Measurements from ENCODE around the gene TRIM16. TPM values are rescaled to one million over a fixed set of nuclear protein-coding genes. Genes with fewer than 3 reads are reported as not detected.
"Not testable (repeated sequence)": the region's sequence is repeated elsewhere in the genome, so short reads cannot be mapped to it uniquely, and the experiment has no call there.

Gene TRIM16
- total RNA-seq, 1 donor from 2014 or later, result 45.9 TPM

- H3K4me3 ChIP-seq (ENCODE audit: low read length in 3 of 3); H3K36me3 ChIP-seq (ENCODE audit: control insufficient read depth in 3 of 3, insufficient read depth in 3 of 3, low read length in 3 of 3); H3K9me3 ChIP-seq (ENCODE audit: control insufficient read depth in 3 of 3, low read length in 3 of 3); H3K27me3 ChIP-seq (ENCODE audit: control insufficient read depth in 3 of 3, insufficient read depth in 3 of 3, low read length in 3 of 3); H3K4me1 ChIP-seq (ENCODE audit: control insufficient read depth in 3 of 3, insufficient read depth in 3 of 3, low read length in 3 of 3); H3K27ac ChIP-seq (ENCODE audit: low read depth, low read length); H3K9ac ChIP-seq (ENCODE audit: low read depth in 1 of 3, low read length in 3 of 3): not testable (repeated sequence)
These were observed 100.8 kb downstream of the TRIM16 start for GRCh38 chr17:15583313-15583712.

- not testable (repeated sequence) for H3K4me1 ChIP-seq (ENCODE audit: control insufficient read depth in 3 of 3, insufficient read depth in 3 of 3, low read length in 3 of 3); H3K9ac ChIP-seq (ENCODE audit: low read depth in 1 of 3, low read length in 3 of 3); H3K27ac ChIP-seq (ENCODE audit: low read depth, low read length); H3K27me3 ChIP-seq (ENCODE audit: control insufficient read depth in 3 of 3, insufficient read depth in 3 of 3, low read length in 3 of 3); H3K4me3 ChIP-seq (ENCODE audit: low read length in 3 of 3); H3K9me3 ChIP-seq (ENCODE audit: control insufficient read depth in 3 of 3, low read length in 3 of 3); H3K36me3 ChIP-seq (ENCODE audit: control insufficient read depth in 3 of 3, insufficient read depth in 3 of 3, low read length in 3 of 3)
These were observed 102.6 kb downstream of the TRIM16 start for GRCh38 chr17:15581462-15581861.

Small RNA genes within 50 kb of the gene (small RNA-seq; reads per million reads assigned to genes)
- gene AC005838.1 (not detected), gene ZNF29P (not detected)

Other genes with a start within 250 kb of the TRIM16 start
- 1.6 TPM for gene CDRT4, start 216.7 kb downstream of the TRIM16 start, total RNA-seq
- 32.9 TPM for gene TVP23C, start 120.8 kb downstream of the TRIM16 start, total RNA-seq
- gene FBXW10B, start 64.6 kb downstream of the TRIM16 start, total RNA-seq, result 0.52 TPM
- gene ZNF286A, start 15.4 kb upstream of the TRIM16 start, total RNA-seq, result 19.3 TPM
- 1.6 TPM for gene TBC1D26, start 48.0 kb upstream of the TRIM16 start, total RNA-seq